Hepatic stellate cell (primary cell): Measurements from ENCODE around the gene ZSCAN18.
"Not testable (repeated sequence)": the region's sequence is repeated elsewhere in the genome, so short reads cannot be mapped to it uniquely, and the experiment has no call there.

Experiments
- DNase-seq: peaks from one replicate; pipeline ENCODE4 v3.0.0; 2011; ENCODE audit warnings: low spot score

Gene ZSCAN18

GRCh38 chr19:58097781-58098681 lies at the start of gene ZSCAN18:
Gene ZSCAN18 (minus strand): TSS chr19:58098231. CDS start chr19:58090267, 7,964 bp downstream.
- peak; percentile 95 for DNase-seq

DNA sequence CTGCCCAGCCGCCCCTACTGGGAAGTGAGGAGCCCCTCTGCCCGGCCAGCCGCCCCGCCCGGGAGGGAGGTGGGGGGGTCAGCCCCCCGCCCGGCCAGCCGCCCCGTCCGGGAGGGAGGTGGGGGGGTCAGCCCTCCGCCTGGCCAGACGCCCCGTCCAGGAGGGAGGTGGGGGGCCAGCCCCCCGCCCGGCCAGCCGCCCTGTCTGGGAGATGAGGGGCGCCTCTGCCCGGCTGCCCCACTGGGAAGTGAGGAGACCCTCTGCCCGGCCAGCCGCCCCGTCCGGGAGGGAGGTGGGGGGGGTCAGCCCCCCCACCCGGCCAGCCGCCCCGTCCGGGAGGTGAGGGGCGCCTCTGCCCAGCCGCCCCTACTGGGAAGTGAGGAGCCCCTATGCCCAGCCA lies 49.4 kb upstream of the ZSCAN18 start:
- DNase-seq, result not testable (repeated sequence)

- no peak for DNase-seq
Observed at GRCh38 chr19:58145849-58146248, 47.8 kb upstream of the ZSCAN18 start.

DNA sequence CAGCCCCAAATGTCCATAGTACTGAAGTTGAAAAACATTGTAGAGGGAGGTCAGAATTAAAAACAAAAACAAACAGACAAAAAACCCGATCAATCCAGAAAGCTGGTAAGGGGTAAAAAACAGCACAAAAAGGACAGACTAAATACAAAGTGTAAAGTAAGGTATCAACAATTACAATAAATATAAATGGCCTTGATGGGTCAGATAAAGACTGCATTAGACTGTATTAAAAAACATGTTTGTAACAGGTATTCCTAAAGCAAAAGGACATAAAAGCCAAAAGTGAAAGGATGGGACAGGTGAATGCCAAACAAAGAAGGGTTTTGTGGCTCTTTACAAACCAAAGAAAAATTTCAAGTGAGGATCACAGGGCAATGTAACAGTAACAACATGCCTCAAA lies 36.2 kb upstream of the ZSCAN18 start:
- no peak for DNase-seq

DNA sequence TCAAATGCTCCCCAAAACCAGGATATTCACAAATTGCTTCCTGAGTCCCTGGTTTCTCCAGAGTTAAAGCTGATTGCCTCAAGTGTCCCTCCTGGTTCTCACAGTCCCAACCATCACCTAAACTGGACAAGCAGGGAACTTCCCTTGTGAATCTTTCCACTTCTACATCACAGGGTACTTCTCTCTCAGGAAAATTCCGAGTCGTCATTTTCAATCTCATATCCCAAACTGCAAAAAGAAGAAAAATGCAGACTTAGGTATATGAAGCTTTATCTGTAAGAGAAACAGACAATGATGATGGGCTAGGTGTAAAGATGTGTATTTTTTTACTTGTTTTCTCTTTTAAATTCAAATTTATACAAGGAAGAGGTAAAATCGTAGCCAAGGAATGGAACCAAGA lies 31.3 kb upstream of the ZSCAN18 start:
- DNase-seq, result no peak

- DNase-seq, result no peak
Observed at GRCh38 chr19:58128041-58128685, 30.1 kb upstream of the ZSCAN18 start.

DNA sequence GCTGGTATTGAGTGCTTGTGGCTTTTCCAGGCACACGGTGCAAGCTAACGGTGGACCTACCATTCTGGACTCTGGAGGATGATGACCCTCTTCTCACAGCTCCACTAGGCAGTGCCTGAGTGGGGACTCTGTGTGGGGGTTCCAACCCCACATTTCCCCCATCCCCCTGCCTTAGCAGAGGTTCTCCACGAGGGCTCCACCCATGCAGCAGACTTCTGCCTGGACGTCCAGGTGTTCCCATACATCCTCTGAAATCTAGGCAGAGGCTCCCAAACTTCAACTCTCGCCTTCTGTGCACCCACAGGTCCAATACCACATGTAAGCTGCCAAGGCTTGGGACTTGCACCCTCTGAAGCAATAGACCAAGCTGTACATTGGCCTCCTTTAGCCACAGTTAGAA lies 25.3 kb upstream of the ZSCAN18 start:
- DNase-seq, result no peak

GRCh38 chr19:58118979-58119733 lies 21.1 kb upstream of the ZSCAN18 start:
- no peak for DNase-seq

DNA sequence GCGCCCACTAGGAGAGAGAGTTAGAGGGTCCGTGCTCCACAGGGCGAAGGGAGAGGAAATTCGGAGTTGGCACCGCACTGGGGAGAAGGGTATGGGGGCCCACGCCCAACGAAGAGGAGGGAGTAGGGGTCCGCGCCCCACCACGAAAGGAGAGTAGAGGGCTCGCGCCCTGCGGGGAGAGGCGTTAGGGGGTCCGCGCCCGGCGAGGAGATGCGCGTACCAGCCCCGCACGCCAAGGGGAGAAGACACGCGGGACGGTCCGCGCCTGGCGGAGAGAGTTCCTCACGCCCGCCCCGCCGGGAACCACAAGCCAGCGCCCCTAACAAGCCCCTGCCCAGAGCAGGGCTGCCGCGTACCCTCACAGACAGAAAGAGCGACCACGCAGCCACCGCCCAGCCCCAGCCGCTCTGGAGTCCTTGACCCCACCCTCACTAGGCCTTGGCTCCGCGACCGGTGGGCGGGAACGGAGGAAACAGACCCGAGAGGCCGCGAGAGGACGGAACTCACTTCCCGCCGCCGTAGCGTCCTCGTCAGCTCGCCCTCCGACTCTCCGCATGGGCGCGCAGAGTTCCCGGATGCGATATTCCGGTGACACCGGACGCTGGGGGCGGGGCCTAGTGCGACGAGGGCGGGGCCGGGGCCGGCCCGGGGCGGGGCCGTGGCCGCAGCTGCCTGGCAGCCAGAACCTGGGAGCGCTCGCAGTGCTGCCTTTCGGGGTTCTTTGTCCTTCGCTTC lies 20.0 kb upstream of the ZSCAN18 start:
- no peak for DNase-seq

DNA sequence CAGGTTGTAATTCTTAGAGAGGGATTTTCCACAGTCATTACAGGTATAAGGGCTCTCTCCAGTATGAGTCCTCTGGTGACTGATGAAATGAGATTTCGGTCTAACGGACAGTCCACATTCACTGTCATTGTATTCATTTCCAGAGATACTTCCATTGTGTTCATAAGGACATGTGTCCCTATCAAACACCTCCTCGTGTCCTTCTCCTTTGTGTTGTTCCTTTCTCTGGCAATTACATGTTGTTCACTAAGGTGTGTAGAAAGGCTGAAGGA lies 10.5 kb upstream of the ZSCAN18 start:
- DNase-seq, result no peak

- DNase-seq, result no peak
Observed at GRCh38 chr19:58107778-58108545, 9.9 kb upstream of the ZSCAN18 start.

GRCh38 chr19:58098682-58098998 lies 609 bp upstream of the ZSCAN18 start:
- no peak for DNase-seq

GRCh38 chr19:58097349-58097748 lies 682 bp downstream of the ZSCAN18 start:
- DNase-seq, result no peak

GRCh38 chr19:58096884-58097283 lies 1.1 kb downstream of the ZSCAN18 start:
- no peak for DNase-seq

DNA sequence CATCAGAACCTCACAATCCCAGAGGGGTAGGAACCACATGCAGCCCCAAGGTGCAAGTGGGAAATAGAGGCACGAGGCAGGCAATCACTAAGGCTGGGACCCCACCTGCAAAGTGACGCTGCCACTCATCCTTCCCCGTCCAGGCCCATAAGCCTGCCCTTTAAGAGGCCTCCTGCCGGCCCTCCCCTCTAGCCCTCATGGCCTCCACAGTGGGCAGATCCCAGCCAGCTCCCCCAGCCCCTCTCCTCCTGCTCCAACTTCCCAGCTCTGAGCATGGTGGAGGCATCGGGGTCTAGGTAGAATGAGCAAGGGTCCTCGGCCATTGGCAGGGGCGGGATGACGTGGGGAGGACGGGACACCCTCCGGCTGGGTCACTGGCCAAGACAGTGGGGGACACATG lies 2.7 kb downstream of the ZSCAN18 start:
- DNase-seq, result no peak

GRCh38 chr19:58093071-58093470 lies 5.0 kb downstream of the ZSCAN18 start:
- no peak for DNase-seq

DNA sequence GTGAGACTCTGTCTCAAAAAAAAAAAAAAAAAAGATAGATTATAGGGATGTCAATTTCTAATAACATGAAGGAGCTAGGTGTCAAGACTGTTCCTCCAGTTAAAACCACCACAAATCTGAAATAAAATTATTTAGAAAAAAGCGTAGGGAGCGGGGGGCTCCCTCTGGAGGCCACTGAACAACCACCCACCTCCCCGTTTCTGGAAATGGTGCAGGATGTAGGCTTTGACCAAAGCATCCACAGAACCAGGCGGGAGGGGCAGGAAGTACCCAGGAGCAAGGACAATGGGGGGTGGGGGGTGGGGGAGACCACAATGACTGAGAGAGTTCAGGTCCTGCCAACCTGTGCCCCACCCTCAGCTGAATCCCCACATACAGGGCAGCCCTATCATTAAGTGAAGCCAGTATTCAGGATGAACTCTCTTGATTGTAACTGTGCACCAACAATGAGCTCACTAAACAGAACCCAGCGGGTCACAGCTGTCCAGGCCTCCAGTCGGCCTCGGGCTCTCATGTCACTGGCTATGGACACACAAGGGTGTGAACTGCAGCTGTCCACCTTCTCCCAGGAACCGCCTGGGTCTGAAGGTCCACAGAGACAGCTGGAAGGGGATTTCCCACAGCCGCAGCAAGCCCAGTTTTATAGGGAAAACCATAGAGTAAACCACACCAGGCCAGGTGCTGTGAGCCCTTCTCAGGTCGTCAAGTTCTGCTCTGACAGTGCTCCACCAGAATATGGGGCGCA lies 6.6 kb downstream of the ZSCAN18 start:
- DNase-seq, result no peak

DNA sequence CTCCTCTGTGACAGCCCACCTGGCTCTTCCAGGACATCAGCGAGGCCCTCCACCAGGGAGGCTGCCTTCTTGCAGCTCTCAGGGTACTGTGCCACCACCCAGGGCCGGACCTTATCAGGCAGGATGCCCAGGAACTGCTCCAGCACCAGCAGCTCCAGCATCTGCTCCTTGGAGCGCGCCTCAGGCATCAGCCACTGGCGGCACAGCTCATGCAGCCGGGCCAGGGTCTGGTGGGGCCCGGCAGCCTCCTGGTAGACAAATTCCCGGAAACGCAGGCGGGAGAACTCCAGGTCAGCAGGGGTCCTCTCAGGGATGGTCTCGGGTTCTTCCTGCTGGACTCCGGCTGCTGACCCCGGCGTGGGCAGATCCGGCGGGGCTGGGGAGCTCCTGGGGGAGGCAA lies 8.2 kb downstream of the ZSCAN18 start:
- DNase-seq, result no peak

DNA sequence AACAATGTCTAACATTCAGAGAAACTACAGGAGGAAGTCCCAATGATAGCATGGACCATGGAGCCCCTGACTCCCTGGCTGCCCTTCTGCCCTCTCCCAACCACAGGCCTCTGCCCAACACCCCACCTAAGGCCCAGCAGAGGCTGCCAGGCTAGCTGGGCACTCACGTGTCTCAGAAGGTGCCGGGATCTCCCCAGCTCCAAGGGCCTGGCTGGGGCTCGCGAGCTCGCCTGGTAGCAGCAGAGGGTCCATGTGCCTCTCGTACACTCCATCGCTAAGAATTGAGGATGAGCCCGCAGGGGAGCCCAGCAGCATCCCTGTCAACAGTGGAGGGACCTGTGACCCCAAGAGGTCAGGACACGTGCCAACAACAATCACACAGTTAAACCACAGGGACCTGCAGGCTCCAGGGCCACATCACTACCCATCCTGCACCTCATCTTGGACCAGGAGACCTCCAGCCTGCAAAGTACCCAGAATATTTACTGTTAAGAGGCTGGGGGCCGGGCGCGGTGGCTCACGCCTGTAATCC lies 9.4 kb downstream of the ZSCAN18 start:
- no peak for DNase-seq

DNA sequence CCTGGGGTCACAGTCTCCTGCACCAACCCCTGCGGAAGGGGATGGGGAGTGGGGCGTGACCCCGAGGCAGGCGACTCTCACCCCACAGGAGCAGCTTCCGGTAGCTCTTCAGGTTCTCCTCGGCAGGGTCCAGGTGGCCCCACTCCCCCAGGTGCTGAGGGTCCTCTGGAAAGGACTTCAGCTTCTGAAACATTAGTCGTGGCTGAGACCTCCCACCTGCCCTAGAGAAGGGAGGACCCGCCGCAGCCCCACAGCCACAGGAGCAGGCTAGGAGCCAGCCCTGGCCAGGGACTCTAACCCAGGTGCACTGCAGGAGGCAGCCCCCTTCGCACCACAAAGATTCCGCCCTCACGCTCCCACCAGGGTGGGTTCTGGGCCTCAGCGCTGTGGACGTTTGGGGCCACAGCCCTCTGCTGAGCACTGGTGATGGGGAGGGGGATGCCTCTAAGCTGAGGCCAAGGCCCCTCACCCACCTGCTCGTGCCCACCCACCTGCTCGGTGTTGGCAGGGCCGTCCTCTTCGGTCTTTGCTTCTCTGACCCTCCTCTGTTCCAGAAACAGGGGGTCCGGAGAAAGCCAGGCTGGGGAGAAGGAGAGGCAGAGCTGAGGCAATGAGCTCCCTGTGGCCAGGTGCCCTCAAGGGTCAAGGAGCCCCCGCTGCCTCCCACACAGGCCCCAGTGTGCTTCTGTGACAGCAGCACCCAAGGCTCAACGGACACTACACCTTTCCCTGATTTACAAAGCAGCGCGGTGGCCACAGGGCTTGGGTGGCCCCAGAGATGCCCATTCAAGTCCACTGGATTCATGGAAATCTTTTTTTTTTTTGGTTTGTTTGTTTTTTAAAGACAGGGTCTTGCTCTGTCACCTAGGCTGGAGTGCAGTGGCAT lies 11.0 kb downstream of the ZSCAN18 start:
- no peak for DNase-seq
